MCF 10A (cell line): ENCODE data around the gene POFUT1. TPM values are rescaled to one million over a fixed set of nuclear protein-coding genes. Genes with fewer than 3 reads are reported as not detected.

Experiments
- BruUV-seq: library from RNA; stranded (reverse); fragments of 400-500 nt; replicated peaks from 2 replicates; lab custom pipeline; 2021; lab: Mats Ljungman, UMichigan
- CTCF ChIA-PET: fragments of 300-600 bp; sonication (Branson Sonifier 250); formaldehyde crosslinking; extraction: SDS; loops from one replicate; lab custom pipeline; 2021; ENCODE audit warnings: antibody characterized with exemption, inconsistent platforms; lab: Yijun Ruan, JAX
- POLR2A ChIA-PET: fragments of 300-600, 350-650 bp; sonication (Branson Sonifier 250); formaldehyde crosslinking; extraction: SDS; loops from one replicate; lab custom pipeline; 2020; ENCODE audit warnings: antibody characterized with exemption, inconsistent platforms; lab: Yijun Ruan, JAX
- DNase-seq: peaks from one replicate; pipeline ENCODE4 v3.0.0-alpha.2; 2018; ENCODE audit not compliant: unreplicated experiment
- H3K27ac Mint-ChIP-seq: one replicate; pipeline ENCODE4 v1.8.0; 2022; ENCODE audit warnings: mild to moderate bottlenecking, low read depth, mixed read lengths; ENCODE audit not compliant: unreplicated experiment
- H3K27me3 Mint-ChIP-seq: one replicate; pipeline ENCODE4 v1.8.0; 2022; ENCODE audit warnings: mixed read lengths; ENCODE audit not compliant: insufficient read depth, unreplicated experiment
- H3K36me3 Mint-ChIP-seq: one replicate; pipeline ENCODE4 v1.8.0; 2022; ENCODE audit warnings: mild to moderate bottlenecking, moderate library complexity, mixed read lengths; ENCODE audit not compliant: insufficient read depth, unreplicated experiment
- H3K4me1 Mint-ChIP-seq: one replicate; pipeline ENCODE4 v1.8.0; 2022; ENCODE audit warnings: mixed read lengths; ENCODE audit not compliant: insufficient read depth, unreplicated experiment
- H3K4me3 Mint-ChIP-seq: one replicate; pipeline ENCODE4 v1.8.0; 2022; ENCODE audit warnings: mild to moderate bottlenecking, moderate library complexity, mixed read lengths; ENCODE audit not compliant: unreplicated experiment
- H3K9me3 Mint-ChIP-seq: one replicate; pipeline ENCODE4 v1.8.0; 2022; ENCODE audit warnings: mixed read lengths; ENCODE audit not compliant: unreplicated experiment
- intact Hi-C: fragments of 100-400 bp; cut with micrococcal nuclease; formaldehyde crosslinking; loops from 2 replicates; pipeline ENCODE4 v1.14.1; 2022
- total RNA-seq: library from RNA; stranded (reverse); gene quantifications from 2 replicates; pipeline ENCODE4 v1.2.3, GENCODE V29; 2022
- TF ChIP-seq, protein P1 (sequence below): fragments of 200-600 bp; IDR thresholded peaks from one replicate; pipeline ENCODE4 v1.8.0; 2022; ENCODE audit warnings: antibody characterized with exemption, mild to moderate bottlenecking; ENCODE audit not compliant: unreplicated experiment

Gene POFUT1
- total RNA-seq, 1 experiment from 2014 or later = 43.9 TPM

DNA sequence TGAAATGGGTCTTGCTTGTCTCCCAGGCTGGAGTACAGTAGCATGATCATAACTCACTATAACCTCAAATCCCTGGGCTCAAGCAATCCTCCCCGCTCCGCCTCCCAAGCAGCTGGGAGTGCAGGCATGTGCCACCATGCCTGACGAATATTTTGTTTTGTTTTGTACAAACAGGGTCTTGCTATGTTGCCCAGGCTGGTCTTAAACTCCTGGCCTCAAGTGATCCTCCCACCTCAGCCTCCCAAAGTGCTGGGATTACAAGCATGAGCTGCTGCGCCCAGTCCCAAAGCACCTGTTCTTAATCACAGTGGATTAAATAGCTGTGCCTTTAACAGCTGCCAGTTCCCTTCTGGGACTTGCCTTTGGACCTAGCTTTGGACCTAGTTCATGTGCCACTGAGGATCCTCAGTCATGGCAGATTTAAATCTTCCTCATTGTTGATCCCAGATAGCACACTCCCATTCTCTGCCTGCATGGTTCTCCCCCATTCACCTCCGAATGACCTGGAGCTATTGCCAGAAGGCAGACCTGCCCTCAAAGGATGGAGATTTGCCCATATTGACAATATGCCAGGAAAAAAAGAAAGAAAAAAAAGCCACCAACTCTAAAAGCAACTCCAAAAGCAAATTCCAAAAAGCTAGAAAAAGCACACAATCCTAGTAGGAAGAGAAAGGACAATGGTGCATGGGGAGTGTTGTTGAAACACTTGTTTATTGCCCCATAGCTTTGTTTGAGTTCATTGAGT is 10.6 kb downstream of the POFUT1 start:
- POLR2A ChIA-PET = interaction anchor here (0.8 to 2.4 kb wide), 2 partner anchors 9 to 13 kb away, joined by 3 to 13 read pairs; no protein-coding TSS in a partner anchor

DNA sequence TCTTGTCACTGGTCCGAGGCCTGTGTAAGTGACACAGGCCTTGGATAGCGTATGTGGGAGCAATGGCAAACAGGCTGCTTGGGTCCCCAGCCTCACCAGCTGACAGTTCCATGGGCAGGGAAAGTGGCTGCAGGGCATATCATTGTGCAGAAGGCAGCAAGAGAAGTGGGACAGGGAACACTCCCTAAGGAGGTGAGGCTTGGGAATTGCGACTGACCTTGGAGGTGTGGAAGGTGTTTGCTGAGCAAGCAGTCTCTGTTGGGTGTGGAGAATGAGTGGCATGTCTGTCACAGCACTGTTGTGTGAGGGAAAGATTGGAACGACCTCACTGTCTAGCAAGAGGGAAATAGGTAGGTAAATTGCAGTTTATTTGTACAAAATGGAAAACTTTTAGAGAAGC is 16.8 kb downstream of the POFUT1 start:
- no TSS peak for BruUV-seq
- TF ChIP-seq, protein P1, sequence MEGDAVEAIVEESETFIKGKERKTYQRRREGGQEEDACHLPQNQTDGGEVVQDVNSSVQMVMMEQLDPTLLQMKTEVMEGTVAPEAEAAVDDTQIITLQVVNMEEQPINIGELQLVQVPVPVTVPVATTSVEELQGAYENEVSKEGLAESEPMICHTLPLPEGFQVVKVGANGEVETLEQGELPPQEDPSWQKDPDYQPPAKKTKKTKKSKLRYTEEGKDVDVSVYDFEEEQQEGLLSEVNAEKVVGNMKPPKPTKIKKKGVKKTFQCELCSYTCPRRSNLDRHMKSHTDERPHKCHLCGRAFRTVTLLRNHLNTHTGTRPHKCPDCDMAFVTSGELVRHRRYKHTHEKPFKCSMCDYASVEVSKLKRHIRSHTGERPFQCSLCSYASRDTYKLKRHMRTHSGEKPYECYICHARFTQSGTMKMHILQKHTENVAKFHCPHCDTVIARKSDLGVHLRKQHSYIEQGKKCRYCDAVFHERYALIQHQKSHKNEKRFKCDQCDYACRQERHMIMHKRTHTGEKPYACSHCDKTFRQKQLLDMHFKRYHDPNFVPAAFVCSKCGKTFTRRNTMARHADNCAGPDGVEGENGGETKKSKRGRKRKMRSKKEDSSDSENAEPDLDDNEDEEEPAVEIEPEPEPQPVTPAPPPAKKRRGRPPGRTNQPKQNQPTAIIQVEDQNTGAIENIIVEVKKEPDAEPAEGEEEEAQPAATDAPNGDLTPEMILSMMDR = no peak
- Mint-ChIP-seq H3K9me3 (no peaks in the 10 kb centered on the region), H3K36me3 (peaks cover 57% of the 10 kb centered on the region), H3K4me1 (no peaks in the 10 kb centered on the region), H3K27me3 (no peaks in the 10 kb centered on the region), H3K4me3 (no peak overlapping the region), H3K27ac (no peak overlapping the region)
- ChIA-PET POLR2A (interaction anchor here (0.5 to 0.7 kb wide), 3 partner anchors 15 to 67 kb away, joined by 3 to 5 read pairs (median 3); no protein-coding TSS in a partner anchor), CTCF (interaction anchor here (0.6 kb wide), 1 partner anchor 677 kb away, joined by 3 read pairs; no protein-coding TSS in a partner anchor)
- DNase-seq = no peak
- intact Hi-C loops = no loop called here

More for the DNA sequence above, 10.6 kb downstream of the POFUT1 start:
- no peaks in the 10 kb centered on the region for H3K9me3 Mint-ChIP-seq
- BruUV-seq = no TSS peak
- no peak for DNase-seq
- TF ChIP-seq, protein P1 = no peak
- H3K27ac Mint-ChIP-seq = no peak overlapping the region
- H3K4me1 Mint-ChIP-seq = peaks cover 7% of the 10 kb centered on the region
- H3K4me3 Mint-ChIP-seq = no peak overlapping the region
- CTCF ChIA-PET = interaction anchor here (0.6 to 0.7 kb wide), 2 partner anchors 11 to 395 kb away, joined by 3 read pairs; no protein-coding TSS in a partner anchor
- peaks cover 61% of the 10 kb centered on the region for H3K36me3 Mint-ChIP-seq
- no peaks in the 10 kb centered on the region for H3K27me3 Mint-ChIP-seq
- intact Hi-C loops = no loop called here

DNA sequence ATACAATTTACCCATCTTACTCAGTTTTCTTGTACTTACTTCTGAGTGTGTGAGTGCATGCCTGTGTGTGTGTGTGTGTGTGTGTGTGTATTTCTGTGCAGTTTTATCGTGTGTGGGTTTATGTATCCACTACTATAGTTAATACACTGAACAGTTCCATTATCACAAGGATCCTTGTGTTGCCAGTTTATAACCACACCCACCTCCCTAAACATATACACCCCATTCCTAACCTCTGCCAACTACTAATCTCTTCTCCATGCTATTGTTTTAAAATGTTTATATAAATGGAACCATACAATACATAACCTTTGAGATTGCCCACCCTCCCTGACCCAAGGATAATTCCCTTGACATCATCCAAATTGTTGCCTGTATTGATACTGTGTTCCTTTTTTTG is 18.7 kb downstream of the POFUT1 start:
- no peaks in the 10 kb centered on the region for H3K9me3 Mint-ChIP-seq
- no peak overlapping the region for H3K4me3 Mint-ChIP-seq
- peaks cover 56% of the 10 kb centered on the region for H3K36me3 Mint-ChIP-seq
- TF ChIP-seq, protein P1 = no peak
- DNase-seq = no peak
- ChIA-PET POLR2A (interaction anchor here (1.0 to 1.9 kb wide), 2 partner anchors 10 to 14 kb away, joined by 5 read pairs; no protein-coding TSS in a partner anchor), CTCF (no interaction called here)
- no peak overlapping the region for H3K27ac Mint-ChIP-seq
- H3K27me3 Mint-ChIP-seq = no peaks in the 10 kb centered on the region
- intact Hi-C loops = no loop called here
- no peaks in the 10 kb centered on the region for H3K4me1 Mint-ChIP-seq
- BruUV-seq = no TSS peak

DNA sequence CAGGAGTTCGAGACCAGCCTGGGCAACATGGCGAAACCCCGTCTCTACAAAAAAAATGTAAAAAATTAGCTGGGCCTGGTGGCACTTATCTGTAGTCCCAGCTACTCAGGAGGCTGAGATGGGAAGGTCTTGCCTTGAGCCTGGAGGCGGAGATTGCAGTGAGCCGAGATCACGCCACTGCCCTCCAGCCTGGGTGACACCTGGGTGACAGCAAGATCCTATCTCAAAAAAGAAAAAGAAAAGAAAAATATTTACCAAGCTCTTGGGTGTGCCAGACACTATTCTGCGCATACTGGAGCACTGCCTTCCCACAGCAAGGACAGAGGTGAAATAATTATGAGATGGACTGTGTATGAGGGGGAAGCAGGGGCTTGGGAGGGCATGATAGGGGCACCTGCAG is 19.6 kb downstream of the POFUT1 start:
- intact Hi-C loops = no loop called here

More for the DNA sequence above, 19.6 kb downstream of the POFUT1 start:
- Mint-ChIP-seq H3K9me3 (no peaks in the 10 kb centered on the region), H3K4me1 (no peaks in the 10 kb centered on the region), H3K36me3 (peaks cover 61% of the 10 kb centered on the region), H3K27ac (no peak overlapping the region), H3K27me3 (no peaks in the 10 kb centered on the region), H3K4me3 (no peak overlapping the region)
- no peak for DNase-seq
- ChIA-PET CTCF (no interaction called here), POLR2A (interaction anchor here (1.0 to 1.9 kb wide), 2 partner anchors 9 to 13 kb away, joined by 5 read pairs; no protein-coding TSS in a partner anchor)
- TF ChIP-seq, protein P1 = no peak
- BruUV-seq = no TSS peak
